Mucosa of descending colon (tissue), 3 donors: ENCODE data around the gene TENM4. TPM values are rescaled to one million over a fixed set of nuclear protein-coding genes. Genes with fewer than 3 reads are reported as not detected.

Experiments
- ATAC-seq: fragments of 200-7000 bp; cut with Tn5 transposase; one replicate; pipeline ENCODE4 v1.9.1; 2020; ENCODE audit warnings: mild to moderate bottlenecking, moderate library complexity
- DNase-seq, 3 donors: peaks; one replicate each; pipeline ENCODE4 v3.0.0-alpha.2; 2020
- H3K36me3 ChIP-seq: fragments of 200-600 bp; one replicate; pipeline ENCODE4 v1.8.0; 2021; ENCODE audit warnings: low read depth, mild to moderate bottlenecking
- H3K4me1 ChIP-seq: fragments of 200-600 bp; one replicate; pipeline ENCODE4 v1.8.0; 2021; ENCODE audit warnings: low read depth, mild to moderate bottlenecking
- H3K4me3 ChIP-seq: fragments of 200-600 bp; one replicate; pipeline ENCODE4 v1.8.0; 2021; ENCODE audit warnings: mild to moderate bottlenecking
- H3K9me3 ChIP-seq: fragments of 200-600 bp; one replicate; pipeline ENCODE4 v1.8.0; 2021; ENCODE audit warnings: mild to moderate bottlenecking
- CTCF ChIP-seq: fragments of 200-600 bp; IDR thresholded peaks from one replicate; pipeline ENCODE4 v1.8.0; 2022; ENCODE audit warnings: antibody characterized with exemption, mild to moderate bottlenecking
- intact Hi-C, 2 donors: fragments of 100-400 bp; cut with DNase I in 1 of 2; cut with micrococcal nuclease in 1 of 2; formaldehyde crosslinking; loops; one replicate each; pipeline versions ENCODE4 v1.11.0 to v1.11.1; 2022; cut with DNase I, micrococcal nuclease
- total RNA-seq, 3 donors: library from RNA; stranded (reverse); fragmentation: NEBNext Ultra II Directional in 2 of 3; extraction: Animal tissue kit (Norgen Biotek cat#: 25700) in 2 of 3; gene quantifications; one replicate each; pipeline versions ENCODE4 v1.2.1 to v1.2.4, GENCODE V29; 2021 to 2023
- donor health status: DM: no; HTN: no; CAD: no; lungs with moderate emphysema.
- donor health status: DM: no; HTN: no; CAD: no.
- donor health status: DM: no; HTN: yes; CAD: no.

Gene TENM4
- total RNA-seq, 3 donors from 2014 or later: 0.70 to 1.6 (median 1.2) TPM

GRCh38 chr11:78902771-78903507, 537.9 kb downstream of the TENM4 start:
- Histone ChIP-seq H3K4me1 (no peaks in the 10 kb centered on the region), H3K4me3 (no peak overlapping the region), H3K36me3 (no peaks in the 10 kb centered on the region), H3K9me3 (no peaks in the 10 kb centered on the region)
- DNase-seq (no peak), ATAC-seq (no peak)
- no peak for TF ChIP-seq CTCF
- intact Hi-C loops: no loop called here

- Histone ChIP-seq H3K9me3 (no peaks in the 10 kb centered on the region), H3K36me3 (no peaks in the 10 kb centered on the region), H3K4me3 (no peak overlapping the region), H3K4me1 (no peaks in the 10 kb centered on the region)
- ATAC-seq: peak; percentile 78
- TF ChIP-seq CTCF: no peak
- no peak for DNase-seq
- intact Hi-C loops: no loop called here
Observed at GRCh38 chr11:78901831-78902230, 539.0 kb downstream of the TENM4 start.

- DNase-seq: no peak
- intact Hi-C loops: no loop called here
- H3K4me1 ChIP-seq: no peaks in the 10 kb centered on the region
- TF ChIP-seq CTCF: no peak
- no peaks in the 10 kb centered on the region for H3K36me3 ChIP-seq
- no peaks in the 10 kb centered on the region for H3K9me3 ChIP-seq
- ATAC-seq: no peak
- no peak overlapping the region for H3K4me3 ChIP-seq
Observed at GRCh38 chr11:78898266-78898775, 542.5 kb downstream of the TENM4 start.

- no peak overlapping the region for H3K4me3 ChIP-seq
- H3K36me3 ChIP-seq: no peaks in the 10 kb centered on the region
- no peaks in the 10 kb centered on the region for H3K4me1 ChIP-seq
- intact Hi-C loops: no loop called here
- no peaks in the 10 kb centered on the region for H3K9me3 ChIP-seq
- TF ChIP-seq CTCF: no peak
- ATAC-seq (no peak), DNase-seq (no peak)
Observed at GRCh38 chr11:78893996-78894395, 546.8 kb downstream of the TENM4 start.

- ATAC-seq (no peak), DNase-seq (no peak)
- Histone ChIP-seq H3K4me1 (no peaks in the 10 kb centered on the region), H3K36me3 (no peaks in the 10 kb centered on the region), H3K9me3 (no peaks in the 10 kb centered on the region), H3K4me3 (no peak overlapping the region)
- intact Hi-C loops: no loop called here
- no peak for TF ChIP-seq CTCF
Observed at GRCh38 chr11:78889698-78890097, 551.1 kb downstream of the TENM4 start.
